ENCODE data around the gene CNTN2.

CNTN2 gene

DNA sequence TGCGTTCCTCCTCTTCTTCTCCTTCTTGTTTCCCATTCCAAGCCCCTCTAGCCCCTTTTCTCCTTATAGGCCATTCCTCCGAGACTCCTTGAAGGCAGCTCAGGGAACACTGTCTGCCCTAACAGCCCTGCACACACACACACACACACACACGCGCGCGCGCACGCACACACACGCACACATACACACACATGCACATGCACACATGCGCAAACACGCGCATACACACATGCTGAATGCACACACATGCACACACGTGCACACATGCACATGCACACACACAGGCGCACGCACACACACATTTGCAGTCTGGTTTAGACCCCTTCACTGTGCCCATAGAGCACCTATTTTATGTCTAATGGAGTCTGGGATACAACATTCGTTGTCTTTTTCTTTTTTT, 17.8 kb upstream of the CNTN2 start:
- TF ChIP-seq CTCF (IDR thresholded peaks at IDR 0.05): no peak

GRCh38 chr1:205026181-205026580, 16.8 kb upstream of the CNTN2 start:
- TF ChIP-seq CTCF (IDR thresholded peaks at IDR 0.05): no peak

- no peak for TF ChIP-seq CTCF (IDR thresholded peaks at IDR 0.05)
These were observed 14.6 kb upstream of the CNTN2 start for GRCh38 chr1:205028390-205028789.

DNA sequence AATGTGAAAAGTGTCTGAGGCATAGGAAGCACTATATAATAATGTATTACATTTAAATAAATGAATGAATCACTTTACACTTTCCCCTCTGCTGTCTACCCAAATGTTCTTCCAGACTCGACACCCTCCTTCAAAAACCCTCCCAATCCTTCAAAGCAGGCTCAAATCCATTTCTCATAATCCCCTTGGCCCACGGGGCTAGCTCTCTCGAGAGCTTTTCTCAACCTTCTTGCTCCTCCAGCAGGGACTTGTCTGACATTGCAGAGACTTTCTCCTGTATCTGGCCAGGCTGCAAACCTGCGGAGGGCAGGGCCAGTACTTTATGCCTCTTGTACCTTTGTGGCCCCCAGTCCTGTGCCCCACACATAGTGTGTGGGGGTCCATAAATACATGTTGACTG, 14.1 kb upstream of the CNTN2 start:
- no peak for TF ChIP-seq CTCF (IDR thresholded peaks at IDR 0.05)

- no peak for TF ChIP-seq CTCF (IDR thresholded peaks at IDR 0.05)
These were observed 12.8 kb upstream of the CNTN2 start for GRCh38 chr1:205030241-205030640.

DNA sequence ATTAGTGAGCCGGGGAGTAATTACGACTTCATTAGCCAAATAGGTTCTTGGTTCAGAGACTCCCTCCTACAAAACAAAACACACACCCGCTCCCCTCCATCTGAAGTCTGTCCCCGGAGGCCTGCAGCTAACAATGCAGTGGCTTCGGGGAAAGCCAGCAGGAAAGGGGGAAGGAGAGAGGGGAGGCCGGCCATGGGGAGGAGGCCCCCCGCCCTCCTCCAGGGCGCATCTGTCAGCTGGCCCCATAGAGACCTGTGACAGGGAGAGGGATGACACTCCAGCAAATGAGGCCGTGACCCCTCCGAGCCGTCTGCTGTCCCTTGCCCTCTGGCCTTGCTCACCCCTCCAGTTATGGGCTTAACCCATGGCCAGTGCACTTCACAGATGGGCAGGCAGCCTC, 12.1 kb upstream of the CNTN2 start:
- no peak for TF ChIP-seq CTCF (IDR thresholded peaks at IDR 0.05)

DNA sequence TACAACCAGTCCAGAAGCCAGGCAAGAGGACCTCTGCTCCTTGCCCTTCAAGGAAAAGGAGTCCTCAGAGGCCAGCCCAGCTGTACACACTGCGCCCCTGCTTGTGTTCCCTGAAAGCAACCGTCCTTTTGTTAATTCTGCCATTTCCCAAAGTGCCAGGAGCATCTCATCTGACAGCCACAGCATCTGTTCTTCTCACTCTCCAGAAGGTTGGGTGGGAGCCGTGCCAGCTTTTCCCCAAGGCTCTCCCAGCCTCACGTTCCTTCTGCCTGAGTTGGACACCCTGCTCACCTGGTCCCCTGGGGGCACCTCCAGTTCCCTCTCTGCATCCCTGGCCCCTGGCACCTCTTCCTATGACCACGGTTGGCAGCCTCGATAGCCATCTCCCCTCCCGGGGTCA, 10.5 kb upstream of the CNTN2 start:
- TF ChIP-seq CTCF (IDR thresholded peaks at IDR 0.05): no peak

GRCh38 chr1:205037539-205037938, 5.5 kb upstream of the CNTN2 start:
- no peak for TF ChIP-seq CTCF (IDR thresholded peaks at IDR 0.05)
